HEK293T (cell line): ENCODE measurements around the gene CTSZ.

Experiments used
- BHLHE40 ChIP-seq: fragments of 450-650 bp; IDR thresholded peaks from 2 replicates; pipeline ENCODE4 v1.6.1; 2016; ENCODE audit warnings: mild to moderate bottlenecking, moderate library complexity, borderline replicate concordance
- CTBP1 ChIP-seq: fragments of 450-650 bp; IDR thresholded peaks from 2 replicates; pipeline ENCODE4 v1.6.1; 2016; ENCODE audit warnings: borderline replicate concordance
- FOXA1 ChIP-seq: fragments of 450-650 bp; IDR thresholded peaks from 2 replicates; pipeline ENCODE4 v1.6.1; 2016; ENCODE audit warnings: mild to moderate bottlenecking
- FOXK2 ChIP-seq: fragments of 450-650 bp; IDR thresholded peaks from 2 replicates; pipeline ENCODE4 v1.6.1; 2016; ENCODE audit warnings: mild to moderate bottlenecking
- FOXM1 ChIP-seq: fragments of 450-650 bp; IDR thresholded peaks from 2 replicates; pipeline ENCODE4 v1.6.1; 2017; ENCODE audit warnings: mild to moderate bottlenecking, borderline replicate concordance
- HDGF ChIP-seq: fragments of 450-650 bp; IDR thresholded peaks from 2 replicates; pipeline ENCODE4 v1.6.1; 2017; ENCODE audit warnings: antibody characterized with exemption, borderline replicate concordance
- LEF1 ChIP-seq: fragments of 450-650 bp; IDR thresholded peaks from 2 replicates; pipeline ENCODE4 v1.6.1; 2017; ENCODE audit warnings: mild to moderate bottlenecking, borderline replicate concordance
- NFRKB ChIP-seq: fragments of 450-650 bp; IDR thresholded peaks from 2 replicates; pipeline ENCODE4 v1.6.1; 2016; ENCODE audit warnings: mild to moderate bottlenecking, moderate library complexity
- PKNOX1 ChIP-seq: fragments of 450-650 bp; IDR thresholded peaks from 2 replicates; pipeline ENCODE4 v1.6.1; 2016
- SP1 ChIP-seq: fragments of 450-650 bp; IDR thresholded peaks from 2 replicates; pipeline ENCODE4 v1.6.1; 2017
- SUZ12 ChIP-seq: fragments of 450-650 bp; IDR thresholded peaks from 2 replicates; pipeline ENCODE4 v1.6.1; 2016; ENCODE audit warnings: mild to moderate bottlenecking
- TARDBP ChIP-seq: fragments of 450-650 bp; IDR thresholded peaks from 2 replicates; pipeline ENCODE4 v1.6.1; 2016
- ZNF384 ChIP-seq: fragments of 450-650 bp; IDR thresholded peaks from 2 replicates; pipeline ENCODE4 v1.6.1; 2016

DNA sequence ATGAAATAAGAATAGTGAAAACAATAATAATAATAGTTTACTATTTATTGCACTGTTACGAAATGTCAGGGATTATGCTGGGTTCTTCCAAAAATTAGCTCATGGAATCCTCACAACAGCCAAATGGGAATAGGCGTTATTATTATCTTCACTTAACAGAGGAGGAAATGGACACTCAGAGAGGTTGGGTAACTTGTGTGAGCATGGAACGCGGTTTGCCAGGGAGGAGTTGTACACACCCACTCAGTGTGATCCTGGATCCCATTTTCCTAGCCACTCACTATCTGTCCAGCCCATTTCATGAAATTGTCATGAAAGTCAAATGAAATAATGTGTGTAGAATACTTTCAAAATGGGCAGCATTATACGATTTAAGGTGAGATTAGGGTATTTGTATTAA, 21.4 kb downstream of the CTSZ start:
- TF ChIP-seq HDGF (no peak), FOXM1 (no peak), FOXA1 (no peak), PKNOX1 (no peak), TARDBP (no peak), ZNF384 (no peak), SP1 (no peak), FOXK2 (no peak), SUZ12 (no peak), LEF1 (no peak), BHLHE40 (no peak), NFRKB (no peak), CTBP1 (no peak)
